Measurements from ENCODE around the gene MORC4.

Gene MORC4

GRCh38 chrX:106905064-106905708 lies 94.8 kb downstream of the MORC4 start:
- TF ChIP-seq EZH2phosphoT487 (IDR thresholded peaks at IDR 0.05; ENCODE audit: low read depth) (no peak), CTCF (IDR thresholded peaks at IDR 0.05; ENCODE audit: low read depth, low read length) (no peak)
- Histone ChIP-seq H3K79me2 (ENCODE audit: low read length) (no peaks in the 10 kb centered on the region), H3K36me3 (replicated peaks; ENCODE audit: low read depth, low read length) (no peaks in the 10 kb centered on the region), H3K9me3 (ENCODE audit: insufficient read depth, low read length) (no peaks in the 10 kb centered on the region), H3K4me1 (ENCODE audit: low read length) (no peaks in the 10 kb centered on the region), H2AFZ (ENCODE audit: low read depth, low read length) (no peak overlapping the region), H3K9ac (ENCODE audit: low read length) (no peak overlapping the region), H3K27ac (ENCODE audit: low read length) (no peak overlapping the region), H4K20me1 (ENCODE audit: insufficient read depth, low read length) (no peaks in the 10 kb centered on the region), H3K27me3 (ENCODE audit: low read depth, low read length) (no peaks in the 10 kb centered on the region), H3K4me3 (ENCODE audit: low read length) (no peak overlapping the region), H3K4me2 (ENCODE audit: low read length) (no peak overlapping the region)

- H3K36me3 ChIP-seq (replicated peaks; ENCODE audit: low read depth, low read length): no peaks in the 10 kb centered on the region
- no peaks in the 10 kb centered on the region for H3K79me2 ChIP-seq (ENCODE audit: low read length)
- H3K9me3 ChIP-seq (ENCODE audit: insufficient read depth, low read length): no peaks in the 10 kb centered on the region
- TF ChIP-seq EZH2phosphoT487 (IDR thresholded peaks at IDR 0.05; ENCODE audit: low read depth) (no peak), CTCF (IDR thresholded peaks at IDR 0.05; ENCODE audit: low read depth, low read length) (no peak)
- no peak overlapping the region for H3K4me3 ChIP-seq (ENCODE audit: low read length)
- H3K27me3 ChIP-seq (ENCODE audit: low read depth, low read length): no peaks in the 10 kb centered on the region
- H2AFZ ChIP-seq (ENCODE audit: low read depth, low read length): no peak overlapping the region
- H3K27ac ChIP-seq (ENCODE audit: low read length): no peak overlapping the region
- H3K4me2 ChIP-seq (ENCODE audit: low read length): no peak overlapping the region
- H3K4me1 ChIP-seq (ENCODE audit: low read length): no peaks in the 10 kb centered on the region
- no peaks in the 10 kb centered on the region for H4K20me1 ChIP-seq (ENCODE audit: insufficient read depth, low read length)
- H3K9ac ChIP-seq (ENCODE audit: low read length): no peak overlapping the region
Measured at GRCh38 chrX:106903856-106904528, 96.0 kb downstream of the MORC4 start.

GRCh38 chrX:106903291-106903824 lies 96.7 kb downstream of the MORC4 start, which contains the start of gene RIPPLY1:
Gene RIPPLY1 (minus strand): TSS chrX:106903341. CDS start chrX:106903287, 54 bp downstream.
- H3K79me2 ChIP-seq (ENCODE audit: low read length): no peaks in the 10 kb centered on the region
- no peak within 1 kb of the TSS for H3K4me3 ChIP-seq (ENCODE audit: low read length)
- no peaks in the 10 kb centered on the region for H3K4me1 ChIP-seq (ENCODE audit: low read length)
- H3K27me3 ChIP-seq (ENCODE audit: low read depth, low read length): no peaks in the 10 kb centered on the region
- H3K9ac ChIP-seq (ENCODE audit: low read length): no peak within 1 kb of the TSS
- H3K27ac ChIP-seq (ENCODE audit: low read length): no peak within 1 kb of the TSS
- no peaks in the 10 kb centered on the region for H3K36me3 ChIP-seq (replicated peaks; ENCODE audit: low read depth, low read length)
- TF ChIP-seq EZH2phosphoT487 (IDR thresholded peaks at IDR 0.05; ENCODE audit: low read depth): no peak
- no peak for TF ChIP-seq CTCF (IDR thresholded peaks at IDR 0.05; ENCODE audit: low read depth, low read length)
- H3K9me3 ChIP-seq (ENCODE audit: insufficient read depth, low read length): no peaks in the 10 kb centered on the region
- H4K20me1 ChIP-seq (ENCODE audit: insufficient read depth, low read length): no peaks in the 10 kb centered on the region
- H2AFZ ChIP-seq (ENCODE audit: low read depth, low read length): no peak within 1 kb of the TSS
- no peak within 1 kb of the TSS for H3K4me2 ChIP-seq (ENCODE audit: low read length)

GRCh38 chrX:106902684-106903083 lies 97.3 kb downstream of the MORC4 start:
- Histone ChIP-seq H3K27ac (ENCODE audit: low read length) (no peak overlapping the region), H3K36me3 (replicated peaks; ENCODE audit: low read depth, low read length) (no peaks in the 10 kb centered on the region), H3K4me1 (ENCODE audit: low read length) (no peaks in the 10 kb centered on the region), H2AFZ (ENCODE audit: low read depth, low read length) (no peak overlapping the region), H3K79me2 (ENCODE audit: low read length) (no peaks in the 10 kb centered on the region), H3K9ac (ENCODE audit: low read length) (no peak overlapping the region), H3K4me3 (ENCODE audit: low read length) (no peak overlapping the region), H4K20me1 (ENCODE audit: insufficient read depth, low read length) (no peaks in the 10 kb centered on the region), H3K9me3 (ENCODE audit: insufficient read depth, low read length) (no peaks in the 10 kb centered on the region), H3K4me2 (ENCODE audit: low read length) (no peak overlapping the region), H3K27me3 (ENCODE audit: low read depth, low read length) (no peaks in the 10 kb centered on the region)
- TF ChIP-seq CTCF (IDR thresholded peaks at IDR 0.05; ENCODE audit: low read depth, low read length) (no peak), EZH2phosphoT487 (IDR thresholded peaks at IDR 0.05; ENCODE audit: low read depth) (no peak)

Measured in OCI-LY3 (cell line).